DLD1 (cell line): ENCODE results near the gene UBL5.

Source experiments
- in situ Hi-C: cut with HindIII; loops from 2 replicates; pipeline ENCODE4 v1.10.0; 2017; ENCODE audit warnings: low sequenced_read_pairs

Gene UBL5

DNA sequence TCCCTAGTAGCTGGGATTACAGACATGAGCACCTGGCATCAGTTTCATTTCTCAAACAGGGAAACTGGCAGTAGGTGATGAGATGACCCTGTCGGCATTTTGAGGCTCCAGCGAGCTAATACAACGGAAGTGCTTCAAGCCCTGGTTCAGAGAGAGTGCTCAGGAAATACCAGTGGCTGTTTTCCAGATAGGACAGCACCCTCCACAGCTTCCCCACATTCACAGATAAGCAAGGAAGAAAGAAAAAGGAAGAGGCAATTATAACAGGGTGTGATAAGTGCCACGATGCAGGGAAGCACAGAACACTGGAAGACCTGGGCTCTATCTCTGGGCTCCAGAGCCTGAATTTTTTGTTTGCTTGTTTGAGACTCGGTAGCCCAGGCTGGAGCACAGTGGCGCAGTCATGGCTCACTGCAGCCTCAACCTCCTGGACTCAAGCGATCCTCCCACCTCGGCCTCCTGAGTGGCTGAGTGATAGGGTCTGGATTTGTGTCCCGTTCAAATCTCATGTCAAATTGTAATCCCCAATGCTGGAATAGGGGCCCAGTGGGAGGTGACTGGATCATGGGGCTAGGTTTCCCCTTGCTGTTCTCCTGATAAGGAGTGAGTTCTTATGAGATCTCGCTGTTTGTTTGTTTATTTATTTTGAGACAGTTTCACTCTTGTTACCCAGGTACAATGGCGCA is 50.9 kb downstream of the UBL5 start:
- in situ Hi-C loops: no loop called here
